Neuron (in vitro differentiated cells): Measurements from ENCODE around the gene TPPP2.
"Not testable (repeated sequence)": the region's sequence is repeated elsewhere in the genome, so short reads cannot be mapped to it uniquely, and the experiment has no call there.

Experiments
- H2AFZ ChIP-seq: one replicate; pipeline ENCODE4 v1.6.1; 2013; ENCODE audit warnings: low read depth, mild to moderate bottlenecking, inconsistent platforms, low read length, moderate library complexity
- H3K27me3 ChIP-seq: one replicate; pipeline ENCODE4 v1.6.1; 2013; ENCODE audit warnings: low read length; ENCODE audit not compliant: insufficient read depth
- H3K36me3 ChIP-seq: one replicate; pipeline ENCODE4 v1.6.1; 2013; ENCODE audit warnings: low read length; ENCODE audit not compliant: insufficient read depth
- H3K4me1 ChIP-seq: one replicate; pipeline ENCODE4 v1.6.1; 2013; ENCODE audit warnings: low read length; ENCODE audit not compliant: insufficient read depth
- H3K4me3 ChIP-seq: 2 replicates; pipeline ENCODE4 v1.5.1; 2013; ENCODE audit warnings: mild to moderate bottlenecking, low read length, moderate library complexity
- H3K9me3 ChIP-seq: one replicate; pipeline ENCODE4 v1.6.1; 2013; ENCODE audit warnings: low read length

Gene TPPP2

DNA sequence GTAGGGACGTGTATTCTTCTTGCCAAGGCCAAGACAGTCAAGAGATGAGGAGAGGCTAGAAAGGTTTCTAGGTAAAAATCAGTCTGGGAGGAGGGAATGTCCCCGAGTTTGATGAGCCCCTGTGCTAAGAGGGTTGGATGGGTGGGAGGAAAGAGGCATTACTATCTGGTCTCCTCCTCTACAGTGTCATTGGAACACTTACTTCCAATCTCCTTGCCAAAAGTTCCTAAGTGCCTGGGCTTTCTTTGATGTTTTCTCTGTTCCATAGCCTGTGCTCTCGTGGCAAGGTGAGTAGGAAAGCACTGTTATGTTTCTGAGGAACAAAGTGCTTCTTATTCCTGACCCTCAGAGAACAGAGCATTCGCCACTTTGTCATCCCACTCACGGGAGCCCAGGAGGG lies 4.7 kb downstream of the TPPP2 start, which contains the start of gene RNASE13:
Gene RNASE13 (minus strand): TSS at position 101 of the 400 bp plus-strand sequence. CDS start 519 bp downstream, outside the sequence.
- H3K27me3 ChIP-seq, result peaks cover 48% of the 10 kb centered on the region
- H3K36me3 ChIP-seq, result no peaks in the 10 kb centered on the region
- H3K4me1 ChIP-seq, result peaks cover under 1% of the 10 kb centered on the region
- H3K4me3 ChIP-seq, result no peak within 1 kb of the TSS
- no peak within 1 kb of the TSS for H2AFZ ChIP-seq
- H3K9me3 ChIP-seq, result no peaks in the 10 kb centered on the region

GRCh38 chr14:21036751-21037150 lies 6.7 kb downstream of the TPPP2 start:
- no peak overlapping the region for H3K4me3 ChIP-seq
- H2AFZ ChIP-seq, result no peak overlapping the region
- peaks cover 30% of the 10 kb centered on the region for H3K27me3 ChIP-seq

DNA sequence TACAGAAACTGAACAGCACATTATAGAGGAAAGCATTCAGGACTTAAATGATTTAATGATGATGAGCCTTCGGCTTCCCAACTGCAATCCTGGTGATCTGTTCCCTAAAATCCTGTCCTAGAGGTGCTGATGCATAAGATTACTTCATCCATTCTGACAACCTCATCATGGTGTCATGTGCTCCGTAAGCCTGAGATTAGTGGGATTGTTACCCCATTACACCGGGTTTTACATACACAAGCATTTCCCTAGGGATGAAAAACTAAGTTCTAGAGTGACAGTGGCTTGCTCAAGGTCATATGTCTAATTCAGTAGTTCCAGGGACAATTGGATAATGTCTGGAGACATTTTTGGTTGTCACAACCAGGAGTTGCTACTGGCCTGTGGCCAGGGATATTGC lies 7.1 kb downstream of the TPPP2 start:
- peaks cover 3% of the 10 kb centered on the region for H3K4me1 ChIP-seq
- no peak overlapping the region for H3K4me3 ChIP-seq
- no peak overlapping the region for H2AFZ ChIP-seq
- no peaks in the 10 kb centered on the region for H3K9me3 ChIP-seq
- no peaks in the 10 kb centered on the region for H3K36me3 ChIP-seq
- H3K27me3 ChIP-seq, result peaks cover 29% of the 10 kb centered on the region

More at GRCh38 chr14:21036751-21037150, 6.7 kb downstream of the TPPP2 start:
- H3K4me1 ChIP-seq, result peaks cover 3% of the 10 kb centered on the region
- H3K36me3 ChIP-seq, result no peaks in the 10 kb centered on the region
- no peaks in the 10 kb centered on the region for H3K9me3 ChIP-seq

DNA sequence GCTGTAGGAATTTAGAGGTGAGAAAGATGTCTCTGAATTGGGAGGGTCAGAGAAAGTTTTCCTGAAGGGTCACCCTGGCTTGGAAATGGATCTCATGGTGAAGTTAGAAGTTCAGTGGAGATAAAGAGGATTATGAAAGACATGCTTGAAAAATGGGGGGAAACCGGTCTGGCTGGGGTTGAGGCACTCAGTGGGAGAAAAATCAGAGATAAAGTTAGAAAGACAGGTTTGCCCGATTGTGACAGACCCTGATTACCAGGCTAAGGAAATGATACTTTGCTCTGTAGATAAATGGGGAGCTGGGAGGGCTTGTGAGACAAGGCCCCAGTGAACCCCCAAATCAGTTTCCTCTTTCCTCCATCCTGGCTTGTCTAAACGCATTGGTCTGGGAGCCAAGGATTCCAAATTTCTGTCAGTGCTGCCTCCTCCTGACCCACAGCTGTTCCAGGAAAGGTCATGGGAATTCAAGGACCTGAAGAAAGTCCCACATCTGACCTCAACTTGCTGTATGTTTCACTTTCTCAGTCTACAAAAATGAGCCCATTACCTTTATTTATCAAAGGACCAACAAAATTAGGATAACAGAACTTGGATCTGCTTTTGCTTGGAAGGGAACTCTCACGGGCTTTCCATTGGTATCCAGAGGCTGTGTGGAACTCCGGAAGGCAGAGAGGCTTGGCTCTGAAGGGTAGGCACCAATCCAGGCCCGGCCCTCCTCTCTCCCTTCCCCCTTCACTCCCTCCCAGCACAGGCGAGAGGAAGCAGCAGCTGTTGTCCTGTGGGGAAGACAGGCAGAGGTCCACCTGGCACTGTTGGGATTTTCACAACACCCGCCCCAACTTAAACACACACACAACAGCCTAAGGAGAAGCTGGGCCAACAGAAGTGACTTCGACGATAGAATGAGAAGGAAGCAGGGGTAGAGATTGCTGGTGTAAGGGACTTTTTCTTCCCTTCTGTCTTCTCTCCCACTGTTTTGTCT lies 8.7 kb downstream of the TPPP2 start:
- H3K9me3 ChIP-seq, result no peaks in the 10 kb centered on the region
- peaks cover 3% of the 10 kb centered on the region for H3K4me1 ChIP-seq
- H3K36me3 ChIP-seq, result no peaks in the 10 kb centered on the region
- H3K27me3 ChIP-seq, result peaks cover 36% of the 10 kb centered on the region
- H3K4me3 ChIP-seq, result no peak overlapping the region
- no peak overlapping the region for H2AFZ ChIP-seq

DNA sequence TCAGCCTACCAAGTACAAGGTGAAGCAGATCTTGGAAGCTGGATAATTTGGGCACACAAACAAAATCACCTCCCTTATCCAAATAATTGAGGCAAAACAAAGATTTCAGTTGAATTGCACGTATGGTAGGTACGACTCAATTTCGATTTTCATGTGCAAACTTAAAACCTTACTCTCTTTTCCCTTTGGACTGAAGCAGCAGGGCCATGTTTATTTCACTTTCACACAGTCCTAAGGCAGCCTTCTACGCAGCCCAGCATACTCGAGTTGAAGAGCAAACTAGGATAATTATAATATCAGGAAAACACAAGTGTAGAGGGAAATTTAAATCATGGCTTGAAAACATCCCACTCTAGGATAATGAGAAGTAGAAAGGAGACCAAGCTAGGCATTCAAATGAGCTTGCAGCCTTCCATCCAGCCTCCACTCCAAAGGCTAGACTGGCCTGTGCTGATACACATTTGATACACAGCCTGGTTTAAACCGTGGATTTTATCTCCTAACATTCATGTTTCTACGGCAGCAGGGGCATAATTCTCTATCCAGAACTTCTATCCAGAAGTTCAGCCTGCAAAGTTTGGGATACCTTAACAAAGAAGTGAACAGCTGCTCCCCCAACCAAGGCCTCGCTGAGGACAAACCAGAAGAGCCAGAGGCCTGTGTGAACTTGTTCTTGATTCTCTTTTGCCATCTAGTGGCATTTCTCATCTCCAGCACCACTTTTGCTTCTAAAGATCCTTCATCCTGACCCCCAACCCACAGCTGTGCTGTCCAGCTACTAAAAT lies 9.8 kb downstream of the TPPP2 start:
- Histone ChIP-seq H2AFZ (peak overlapping the region; percentile 60), H3K27me3 (peaks cover 34% of the 10 kb centered on the region), H3K36me3 (no peaks in the 10 kb centered on the region), H3K4me3 (no peak overlapping the region), H3K4me1 (peaks cover 3% of the 10 kb centered on the region), H3K9me3 (no peaks in the 10 kb centered on the region)

DNA sequence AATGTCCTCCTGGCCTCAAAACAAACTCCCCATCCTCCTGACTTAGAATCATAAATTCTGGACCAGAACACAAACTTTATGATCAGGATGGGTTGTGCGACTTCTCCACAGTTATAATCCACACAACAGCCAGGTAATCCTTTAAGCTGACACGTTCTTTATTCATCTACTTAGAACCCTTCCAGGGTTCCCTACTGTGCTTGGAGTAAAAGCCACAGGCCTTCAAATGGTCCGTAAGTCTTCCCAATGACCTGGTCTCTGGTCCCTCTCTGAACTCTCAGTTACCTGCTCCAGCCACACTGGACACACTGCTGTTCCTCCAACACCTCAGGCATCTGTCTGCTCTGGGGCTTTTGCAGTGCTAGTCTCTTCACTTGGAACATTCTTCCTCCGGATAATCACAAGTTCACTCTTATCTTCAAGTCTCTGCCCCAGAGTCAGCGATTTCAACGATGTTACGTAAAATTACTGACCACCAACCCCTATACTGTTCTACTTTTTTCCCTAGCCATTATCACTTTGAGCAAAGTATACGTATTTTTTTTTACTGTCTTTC lies 10.4 kb downstream of the TPPP2 start:
- Histone ChIP-seq H3K27me3 (peaks cover 36% of the 10 kb centered on the region), H3K4me1 (peaks cover 3% of the 10 kb centered on the region), H3K9me3 (no peaks in the 10 kb centered on the region), H3K4me3 (no peak overlapping the region), H3K36me3 (no peaks in the 10 kb centered on the region), H2AFZ (no peak overlapping the region)

DNA sequence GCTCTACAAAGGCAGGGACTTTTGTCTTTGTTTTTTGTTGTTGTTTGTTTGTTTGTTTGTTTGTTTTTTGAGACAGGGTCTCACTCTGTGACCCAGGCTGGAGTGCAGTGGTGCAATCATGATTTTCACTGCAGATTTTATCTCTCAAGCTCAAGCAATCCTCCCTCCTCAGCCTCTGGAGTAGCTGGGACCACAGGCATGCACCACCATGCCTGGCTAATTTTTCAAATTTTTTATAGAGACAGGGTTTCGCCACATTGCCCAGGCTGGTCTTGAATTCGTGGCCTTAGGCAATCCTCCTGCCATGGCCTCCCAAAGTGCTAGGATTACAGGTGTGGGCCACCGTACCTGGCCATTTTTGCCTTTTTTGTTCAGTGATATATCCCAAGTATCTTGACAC lies 10.9 kb downstream of the TPPP2 start:
- H3K27me3 ChIP-seq, result peaks cover 34% of the 10 kb centered on the region
- H3K4me3 ChIP-seq, H3K36me3 ChIP-seq, H2AFZ ChIP-seq, H3K4me1 ChIP-seq, H3K9me3 ChIP-seq: not testable (repeated sequence)

- Histone ChIP-seq H2AFZ (no peak within 1 kb of the TSS), H3K27me3 (peaks cover 32% of the 10 kb centered on the region), H3K4me3 (no peak within 1 kb of the TSS), H3K9me3 (no peaks in the 10 kb centered on the region), H3K36me3 (no peaks in the 10 kb centered on the region), H3K4me1 (peaks cover 3% of the 10 kb centered on the region)
Observed at GRCh38 chr14:21041676-21042433, 11.8 kb downstream of the TPPP2 start, which contains the start of gene RNASE7. RNASE7 (plus strand) TSS chr14:21042362; CDS start chr14:21042993, 631 bp downstream.

GRCh38 chr14:21042918-21043317 lies 12.9 kb downstream of the TPPP2 start:
- Histone ChIP-seq H3K4me1 (peaks cover 3% of the 10 kb centered on the region), H3K36me3 (no peaks in the 10 kb centered on the region), H3K4me3 (no peak overlapping the region), H3K27me3 (peaks cover 32% of the 10 kb centered on the region), H3K9me3 (no peaks in the 10 kb centered on the region), H2AFZ (no peak overlapping the region)

GRCh38 chr14:21043387-21043973 lies 13.5 kb downstream of the TPPP2 start:
- no peak overlapping the region for H3K4me3 ChIP-seq
- H2AFZ ChIP-seq, result no peak overlapping the region
- peaks cover 32% of the 10 kb centered on the region for H3K27me3 ChIP-seq
- H3K36me3 ChIP-seq, result no peaks in the 10 kb centered on the region
- peaks cover 3% of the 10 kb centered on the region for H3K4me1 ChIP-seq
- no peaks in the 10 kb centered on the region for H3K9me3 ChIP-seq

GRCh38 chr14:21043974-21044618 lies 14.1 kb downstream of the TPPP2 start:
- no peaks in the 10 kb centered on the region for H3K9me3 ChIP-seq
- H3K27me3 ChIP-seq, result peaks cover 32% of the 10 kb centered on the region
- H3K4me3 ChIP-seq, result no peak overlapping the region
- no peak overlapping the region for H2AFZ ChIP-seq
- H3K4me1 ChIP-seq, result peaks cover 6% of the 10 kb centered on the region
- H3K36me3 ChIP-seq, result no peaks in the 10 kb centered on the region

DNA sequence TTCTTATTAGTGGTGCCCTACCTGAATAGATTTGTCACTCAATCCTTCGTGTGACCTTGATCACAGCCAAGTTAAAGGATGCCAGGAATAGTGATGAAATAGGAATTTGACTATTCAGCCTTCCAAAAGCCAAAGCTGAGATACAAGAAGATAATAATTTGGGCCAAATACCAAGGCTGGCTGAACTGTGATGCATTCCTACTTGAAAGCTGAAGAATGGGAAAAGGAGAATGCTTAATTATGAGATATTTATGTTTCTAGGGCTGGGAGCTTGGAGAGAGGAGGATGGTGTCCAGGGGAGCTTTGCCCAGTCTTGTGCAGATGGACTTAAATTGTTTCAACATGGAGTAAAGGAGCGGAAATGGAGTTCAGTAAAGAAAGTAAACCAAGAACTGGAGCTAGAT lies 17.4 kb downstream of the TPPP2 start:
- H3K9me3 ChIP-seq, result no peaks in the 10 kb centered on the region
- peaks cover 3% of the 10 kb centered on the region for H3K4me1 ChIP-seq
- H3K4me3 ChIP-seq, result no peak overlapping the region
- H3K36me3 ChIP-seq, result no peaks in the 10 kb centered on the region
- H3K27me3 ChIP-seq, result peaks cover 25% of the 10 kb centered on the region
- no peak overlapping the region for H2AFZ ChIP-seq
